Ovary (tissue), 3 donors: ENCODE data around the gene HIPK2.

Experiments
- CTCF ChIP-seq, 3 donors: fragments of 450-650 bp in 2 of 3; fragments of 200-600 bp in 1 of 3; IDR thresholded peaks; one replicate each; pipeline versions ENCODE4 v1.5.1 to v1.8.0; 2016 to 2022; ENCODE audit warnings: antibody characterized with exemption in 3 of 3, mild to moderate bottlenecking in 1 of 3
- POLR2A ChIP-seq: fragments of 450-650 bp; IDR thresholded peaks from one replicate; pipeline ENCODE4 v1.6.1; 2017; ENCODE audit warnings: antibody characterized with exemption, mild to moderate bottlenecking, moderate library complexity
- donor health status: DM: no; HTN: no; CAD: no.

GRCh38 chr7:139663608-139664177 is 114.1 kb downstream of the HIPK2 start:
- TF ChIP-seq CTCF (IDR thresholded peaks at IDR 0.05) = no peak
- no peak for TF ChIP-seq POLR2A
